Measurements from ENCODE around the gene CES2.

The CES2 gene

GRCh38 chr16:66902648-66903543 is 32.4 kb upstream of the CES2 start:
- no peak for DNase-seq (ENCODE audit: low read depth)

GRCh38 chr16:66903544-66904427 is 31.5 kb upstream of the CES2 start:
- DNase-seq (ENCODE audit: low read depth): no peak

GRCh38 chr16:66904428-66904845 is 30.9 kb upstream of the CES2 start:
- DNase-seq (ENCODE audit: low read depth): no peak

- DNase-seq (ENCODE audit: low read depth): no peak
Observed at GRCh38 chr16:66904846-66905632, 30.3 kb upstream of the CES2 start.

GRCh38 chr16:66905633-66906539 is 29.4 kb upstream of the CES2 start:
- DNase-seq (ENCODE audit: low read depth): no peak

- no peak for DNase-seq (ENCODE audit: low read depth)
Observed at GRCh38 chr16:66906916-66907836, 28.1 kb upstream of the CES2 start.

GRCh38 chr16:66908116-66908515 is 27.2 kb upstream of the CES2 start:
- no peak for DNase-seq (ENCODE audit: low read depth)

GRCh38 chr16:66908762-66909559 is 26.4 kb upstream of the CES2 start:
- DNase-seq (ENCODE audit: low read depth): no peak

- no peak for DNase-seq (ENCODE audit: low read depth)
Observed at GRCh38 chr16:66910175-66910940, 25.0 kb upstream of the CES2 start.

- DNase-seq (ENCODE audit: low read depth): no peak
Observed at GRCh38 chr16:66911112-66911511, 24.2 kb upstream of the CES2 start.

GRCh38 chr16:66911801-66912200 is 23.5 kb upstream of the CES2 start:
- DNase-seq (ENCODE audit: low read depth): no peak

GRCh38 chr16:66913081-66913480 is 22.2 kb upstream of the CES2 start:
- DNase-seq (ENCODE audit: low read depth): no peak

- no peak for DNase-seq (ENCODE audit: low read depth)
Observed at GRCh38 chr16:66913711-66914110, 21.6 kb upstream of the CES2 start.

- no peak for DNase-seq (ENCODE audit: low read depth)
Observed at GRCh38 chr16:66914541-66914940, 20.8 kb upstream of the CES2 start.

- no peak for DNase-seq (ENCODE audit: low read depth)
Observed at GRCh38 chr16:66915041-66915440, 20.3 kb upstream of the CES2 start.

GRCh38 chr16:66916518-66916917 is 18.8 kb upstream of the CES2 start:
- no peak for DNase-seq (ENCODE audit: low read depth)

GRCh38 chr16:66917741-66918140 is 17.6 kb upstream of the CES2 start:
- no peak for DNase-seq (ENCODE audit: low read depth)

GRCh38 chr16:66918355-66918754 is 17.0 kb upstream of the CES2 start:
- DNase-seq (ENCODE audit: low read depth): no peak

Measured in non-pigmented ciliary epithelial cell (primary cell).